Measurements from ENCODE around the gene DOCK9.

Gene DOCK9

GRCh38 chr13:98997738-98998641 lies 20.1 kb upstream of the DOCK9 start:
- DNase-seq (ENCODE audit: low spot score), result no peak

DNA sequence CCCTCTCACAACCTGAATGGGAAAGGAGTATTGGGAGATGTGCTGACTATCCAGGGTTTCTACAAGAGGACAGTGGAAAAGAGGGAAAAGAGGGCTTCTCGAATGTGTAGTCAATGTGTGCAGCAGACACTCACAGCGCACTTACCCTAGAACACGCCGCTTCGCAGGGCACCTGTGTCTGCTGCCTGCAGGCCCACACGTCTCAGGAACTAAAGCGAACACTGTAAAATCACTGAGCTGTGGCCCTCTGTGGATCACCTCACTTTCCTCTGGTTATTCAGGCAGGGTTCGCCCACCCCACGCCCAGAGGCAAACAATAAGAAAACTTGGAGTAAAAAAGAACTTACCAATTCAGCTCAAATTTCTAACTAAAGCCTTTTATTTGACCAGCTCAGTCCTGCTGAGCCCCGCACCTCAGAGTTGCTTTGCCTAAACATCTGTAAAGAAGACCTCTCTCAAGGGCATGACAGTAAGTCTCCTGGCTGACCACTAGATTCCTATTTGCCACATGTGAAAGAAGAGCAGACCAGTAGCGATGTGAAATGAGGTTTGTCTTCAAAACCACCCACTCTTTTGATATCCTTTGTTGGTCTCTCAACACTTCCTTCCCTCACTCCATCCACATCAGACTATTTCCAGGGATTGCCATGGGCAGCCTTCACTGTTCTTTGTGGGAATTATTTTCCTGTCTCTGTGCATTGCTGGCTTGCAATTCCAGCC lies 19.3 kb upstream of the DOCK9 start:
- DNase-seq (ENCODE audit: low spot score), result no peak

DNA sequence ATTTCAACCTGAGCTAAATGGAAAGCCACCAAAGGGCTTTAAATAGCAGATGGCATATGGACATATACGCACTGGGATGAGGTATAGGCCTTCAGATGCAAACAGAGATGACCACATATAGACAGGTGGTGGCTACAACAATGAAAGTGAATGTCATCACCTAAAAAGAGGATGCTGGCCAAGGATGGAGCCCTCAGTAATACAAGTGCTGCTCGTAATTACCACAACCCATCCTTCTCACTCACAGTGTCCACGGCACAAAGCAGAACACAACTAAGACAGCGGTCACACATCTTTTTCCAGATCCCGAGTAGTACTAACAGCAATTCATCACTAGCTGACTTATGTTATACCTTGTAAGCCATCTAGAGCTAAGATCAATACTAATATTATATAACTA lies 18.2 kb upstream of the DOCK9 start:
- no peak for DNase-seq (ENCODE audit: low spot score)

DNA sequence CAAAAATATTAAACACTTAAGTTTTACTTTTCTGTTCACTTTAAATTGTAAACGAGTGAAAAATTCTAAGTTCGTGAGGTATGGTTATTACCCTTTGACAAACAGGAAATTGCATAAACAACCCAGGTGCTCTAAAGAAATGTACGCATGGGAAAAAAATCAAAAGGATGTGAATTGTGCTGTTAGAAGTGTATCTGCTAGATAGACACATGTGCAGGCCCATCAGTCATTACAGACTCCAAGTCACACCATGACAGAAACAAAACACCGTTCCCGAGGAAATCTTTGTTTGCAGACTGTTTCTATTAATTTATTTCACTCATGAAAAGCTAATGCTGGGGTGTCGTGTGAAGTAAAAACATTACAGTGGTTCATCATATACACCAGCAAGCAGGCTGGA lies 17.0 kb upstream of the DOCK9 start:
- DNase-seq (ENCODE audit: low spot score), result no peak

- no peak for DNase-seq (ENCODE audit: low spot score)
Observed at GRCh38 chr13:98994080-98994479, 16.2 kb upstream of the DOCK9 start.

DNA sequence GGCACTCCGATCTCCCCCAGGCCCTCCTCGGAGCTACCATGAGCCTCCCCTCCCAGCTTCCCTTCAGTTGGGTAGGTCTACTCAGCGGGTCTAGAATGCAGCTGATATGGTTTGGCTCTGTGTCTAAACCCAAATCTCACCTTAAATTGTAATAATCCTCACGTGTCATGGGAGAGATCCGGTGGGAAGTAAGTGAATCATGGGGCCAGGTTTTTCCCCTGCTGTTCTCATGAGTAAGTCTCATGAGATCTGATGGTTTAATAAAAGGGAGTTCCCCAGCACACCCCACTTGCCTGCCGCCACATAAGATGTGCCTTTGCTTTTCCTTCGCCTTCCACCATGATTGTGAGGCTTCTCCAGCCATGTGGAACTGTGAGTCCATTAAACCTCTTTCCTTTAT lies 14.5 kb upstream of the DOCK9 start:
- DNase-seq (ENCODE audit: low spot score), result no peak

DNA sequence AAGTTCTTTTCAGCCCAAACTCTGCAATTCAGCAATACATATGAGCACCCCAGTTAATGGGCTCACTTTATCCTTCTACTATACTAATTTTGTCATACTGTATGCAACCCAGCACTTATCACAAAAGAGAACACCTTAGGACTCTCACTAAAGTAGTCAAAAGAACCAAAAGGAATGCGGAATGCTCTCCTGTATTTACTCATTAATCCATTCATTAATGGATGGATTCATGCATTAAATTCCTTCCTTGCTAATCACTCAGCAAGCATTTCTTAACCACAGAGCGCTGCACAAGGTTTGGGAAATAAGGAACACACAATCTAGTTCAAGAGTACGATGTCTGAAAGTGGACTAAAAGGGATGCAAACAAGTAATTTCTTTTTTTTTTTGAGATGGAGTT lies 12.8 kb upstream of the DOCK9 start:
- DNase-seq (ENCODE audit: low spot score), result no peak

DNA sequence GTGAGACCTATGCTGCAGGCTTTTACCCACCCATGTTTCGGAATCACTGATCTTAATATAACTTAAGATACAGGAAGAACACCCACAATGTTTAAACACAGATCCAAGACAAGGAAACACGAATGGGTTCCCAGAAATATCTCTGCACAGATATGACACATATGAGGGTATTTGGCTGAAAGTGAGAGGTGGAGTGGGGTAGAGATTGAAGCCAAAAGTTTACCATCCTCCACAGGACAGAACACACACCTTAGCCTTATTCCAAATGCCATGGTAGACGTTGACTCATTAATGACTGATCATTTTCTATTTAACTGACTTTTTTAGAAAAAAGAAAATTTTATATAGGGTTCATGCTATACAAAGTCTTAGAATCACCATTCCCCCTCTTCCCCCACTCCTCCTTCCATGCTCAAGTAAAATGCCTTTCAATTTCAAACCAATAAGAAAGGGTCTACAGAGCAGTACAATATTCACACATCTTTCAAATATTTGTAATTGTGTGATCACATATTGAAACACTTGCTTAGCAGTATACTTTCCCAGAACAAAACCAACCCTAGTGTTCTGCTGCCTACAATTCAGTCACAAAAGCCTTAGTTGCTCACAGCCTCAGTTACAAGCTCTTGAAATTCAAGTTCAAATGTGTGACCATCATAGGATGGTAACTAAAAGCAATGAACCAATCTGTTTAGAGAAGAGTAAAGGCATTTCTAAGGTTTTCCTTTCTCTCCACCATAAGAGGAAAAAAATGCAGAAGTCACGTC lies 11.8 kb upstream of the DOCK9 start:
- DNase-seq (ENCODE audit: low spot score), result no peak

DNA sequence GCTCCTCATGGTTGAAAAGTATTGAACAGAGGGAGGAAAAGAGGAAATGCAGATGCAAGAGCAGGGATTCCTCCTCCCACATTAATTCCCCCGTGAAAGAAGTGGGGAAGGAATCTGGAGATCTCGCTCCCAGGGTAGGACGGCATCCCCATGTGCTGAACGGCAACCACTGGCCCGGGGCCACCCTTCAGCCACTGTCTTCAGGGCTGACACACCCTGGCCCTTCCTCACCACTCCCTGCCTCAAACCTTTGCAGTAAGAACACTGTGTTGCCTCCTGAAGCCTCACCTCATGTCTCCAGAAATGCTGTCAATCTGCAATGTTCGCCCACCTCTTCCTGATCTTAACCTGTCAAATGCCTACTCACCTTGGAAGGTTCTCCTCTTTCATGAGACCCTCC lies 10.9 kb upstream of the DOCK9 start:
- no peak for DNase-seq (ENCODE audit: low spot score)

DNA sequence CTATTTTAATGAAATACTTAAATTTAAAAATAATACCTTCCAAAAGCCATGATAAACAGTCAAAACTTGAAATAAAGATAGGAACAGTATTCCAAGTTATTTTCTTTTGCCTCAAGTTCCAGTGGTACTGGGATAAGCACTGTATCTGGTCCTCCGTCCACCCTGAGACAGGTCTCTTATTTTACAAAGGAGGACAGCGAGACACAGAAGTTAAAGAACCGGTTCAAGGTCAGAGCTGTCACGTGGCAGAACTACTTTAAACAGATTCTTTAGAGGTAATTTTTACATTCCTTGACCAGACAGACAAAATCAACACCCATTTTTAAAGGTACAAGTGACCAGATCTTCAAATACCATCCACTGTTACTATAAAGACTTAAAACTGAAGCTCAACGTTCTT lies 10.4 kb upstream of the DOCK9 start:
- no peak for DNase-seq (ENCODE audit: low spot score)

DNA sequence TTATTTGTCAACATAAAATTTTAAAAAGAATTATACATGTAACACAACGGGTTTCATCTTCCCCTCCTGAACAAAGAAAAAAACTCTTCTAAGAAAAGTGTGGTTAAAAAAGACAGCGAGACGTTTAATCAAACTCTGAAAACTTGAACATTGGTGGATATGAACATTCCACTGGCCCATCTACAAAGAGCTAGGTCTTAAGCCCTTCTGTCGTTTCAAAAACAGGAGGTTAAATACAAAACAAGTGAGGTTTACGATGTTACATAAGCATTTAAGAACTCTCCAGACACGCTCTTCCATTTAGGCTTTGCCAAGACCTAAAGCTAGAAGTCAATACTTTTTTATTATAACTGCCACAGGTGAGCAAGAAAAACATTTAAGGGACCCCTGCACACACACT lies 9.4 kb upstream of the DOCK9 start:
- no peak for DNase-seq (ENCODE audit: low spot score)

DNA sequence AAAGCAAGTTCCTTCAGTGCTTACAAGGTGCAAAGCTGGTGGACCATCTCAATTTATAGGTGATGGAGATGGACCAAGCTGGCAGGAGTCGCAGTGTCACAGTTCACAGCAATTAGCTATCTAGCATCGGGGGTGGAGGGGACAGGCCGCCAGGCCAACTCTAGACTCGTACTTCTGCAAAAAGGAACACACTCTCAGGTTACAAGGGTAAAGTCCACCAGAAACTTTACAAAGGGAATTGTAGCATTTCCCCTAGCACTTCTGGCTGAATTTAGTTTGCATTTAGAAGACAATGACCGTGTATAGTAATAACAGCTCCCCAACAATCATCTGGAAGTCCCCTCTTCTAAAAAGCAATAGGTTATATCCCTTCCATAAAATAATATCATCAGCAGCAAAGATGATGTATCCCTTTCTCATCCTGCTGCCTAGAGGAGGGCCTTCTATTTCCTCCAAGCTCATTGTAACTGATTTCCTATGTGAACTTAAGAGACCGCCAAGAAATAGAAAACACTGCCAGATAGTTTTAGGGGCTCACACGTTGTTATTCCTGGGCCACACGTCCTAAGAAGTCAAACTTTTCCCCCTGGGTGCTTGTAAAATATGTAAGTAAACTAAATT lies 8.5 kb upstream of the DOCK9 start:
- DNase-seq (ENCODE audit: low spot score), result no peak

DNA sequence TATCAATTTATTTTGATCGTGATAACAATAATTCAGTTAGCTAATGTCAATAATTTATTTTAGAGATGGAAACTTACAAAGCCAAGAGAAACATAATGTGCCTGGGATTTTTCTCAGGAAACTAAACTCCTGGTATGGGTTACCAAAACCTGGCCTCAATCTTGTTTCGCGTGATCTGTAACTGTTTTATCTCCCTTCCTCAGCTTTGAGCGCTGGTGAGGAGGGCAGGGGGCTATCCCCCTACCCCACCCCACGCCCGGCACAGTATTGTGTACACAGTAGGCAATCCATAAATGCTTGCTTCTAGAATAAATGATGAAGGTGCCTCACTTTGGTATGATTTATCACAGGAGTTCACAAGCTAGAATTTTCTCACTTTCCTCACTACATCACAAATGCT lies 7.7 kb upstream of the DOCK9 start:
- no peak for DNase-seq (ENCODE audit: low spot score)

GRCh38 chr13:98984983-98985382 lies 7.1 kb upstream of the DOCK9 start:
- no peak for DNase-seq (ENCODE audit: low spot score)

DNA sequence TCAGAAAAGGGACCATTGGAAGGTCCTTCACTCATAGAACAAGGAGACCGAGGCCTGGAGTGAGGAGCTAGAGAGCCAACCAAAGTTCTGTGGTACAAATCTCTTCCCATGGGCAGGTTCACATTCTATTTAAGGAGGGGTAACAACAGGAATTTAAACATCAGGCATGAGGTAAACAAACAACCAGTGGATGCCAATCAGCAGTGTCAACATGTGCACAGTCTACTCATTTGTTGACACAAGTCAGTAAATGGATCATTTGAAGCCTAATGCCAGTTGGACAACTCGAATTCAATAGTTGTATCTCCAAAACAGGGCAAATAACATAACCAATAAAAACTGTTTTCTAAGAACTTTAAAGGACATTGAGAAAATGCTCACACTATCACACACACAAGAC lies 6.3 kb upstream of the DOCK9 start:
- no peak for DNase-seq (ENCODE audit: low spot score)

- DNase-seq (ENCODE audit: low spot score), result no peak
Observed at GRCh38 chr13:98983182-98983581, 5.3 kb upstream of the DOCK9 start.

DNA sequence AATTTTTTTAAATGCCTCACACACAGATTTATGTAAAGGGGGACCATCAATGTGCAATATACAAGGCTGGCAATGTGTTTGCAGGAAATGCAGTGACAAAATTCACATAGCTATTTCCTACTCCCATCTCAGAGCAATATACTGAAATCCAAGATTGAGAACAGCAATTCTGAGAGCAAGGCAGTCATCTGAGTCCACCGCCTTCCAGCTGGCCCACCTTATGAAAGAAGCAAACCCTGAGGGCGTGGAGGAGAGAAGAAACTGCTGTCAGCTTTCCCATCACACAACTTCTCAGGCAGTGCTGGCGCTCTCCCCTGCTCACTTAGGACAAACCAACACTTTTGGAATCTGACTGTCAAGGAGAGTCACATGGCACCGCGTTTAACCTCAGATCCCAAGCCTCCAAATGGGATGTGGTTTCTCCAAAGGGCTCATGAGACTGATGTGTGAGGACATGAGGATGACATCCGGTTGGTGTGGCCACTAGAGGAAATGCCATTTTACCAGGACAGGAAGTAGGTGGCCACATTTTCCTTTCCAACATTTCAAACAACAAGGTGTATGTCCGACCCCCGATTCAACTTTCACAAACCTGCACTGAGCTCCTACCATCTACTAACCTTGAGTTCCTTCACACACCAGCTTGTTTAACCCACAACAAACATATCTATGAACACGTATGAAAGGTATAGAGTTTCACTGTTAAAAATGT lies 3.7 kb upstream of the DOCK9 start:
- no peak for DNase-seq (ENCODE audit: low spot score)

DNA sequence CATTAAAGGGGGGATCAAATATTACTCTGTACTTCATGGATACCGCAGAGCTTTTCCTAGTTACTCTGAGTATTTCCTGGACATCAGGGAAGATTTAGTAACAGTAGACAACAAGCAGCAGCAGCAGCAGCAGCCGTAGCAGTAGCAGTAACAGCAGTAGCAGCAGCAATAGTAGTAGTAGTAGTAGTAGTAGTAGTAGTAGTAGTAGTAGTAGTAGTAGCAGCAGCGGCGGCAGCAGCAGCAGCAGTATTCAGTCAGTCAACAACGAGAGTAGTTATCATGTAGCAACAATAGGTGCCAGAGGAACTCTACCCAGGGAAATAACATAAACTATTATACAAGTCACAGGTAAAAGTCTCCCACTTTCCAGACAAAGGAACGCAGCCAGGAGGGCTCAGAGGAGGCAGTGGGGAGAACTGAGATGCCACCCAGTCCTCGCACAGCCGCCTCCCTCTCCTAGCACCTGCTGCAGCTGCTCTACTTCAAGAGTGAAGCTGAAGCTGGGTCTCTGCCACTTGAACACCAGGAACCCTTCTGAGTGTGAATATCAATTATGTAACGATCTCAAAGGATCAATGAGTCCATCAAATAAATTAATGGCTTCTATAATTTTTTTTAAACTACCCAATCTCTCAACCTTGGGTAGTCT lies 1.3 kb upstream of the DOCK9 start:
- no peak for DNase-seq (ENCODE audit: low spot score)

DNA sequence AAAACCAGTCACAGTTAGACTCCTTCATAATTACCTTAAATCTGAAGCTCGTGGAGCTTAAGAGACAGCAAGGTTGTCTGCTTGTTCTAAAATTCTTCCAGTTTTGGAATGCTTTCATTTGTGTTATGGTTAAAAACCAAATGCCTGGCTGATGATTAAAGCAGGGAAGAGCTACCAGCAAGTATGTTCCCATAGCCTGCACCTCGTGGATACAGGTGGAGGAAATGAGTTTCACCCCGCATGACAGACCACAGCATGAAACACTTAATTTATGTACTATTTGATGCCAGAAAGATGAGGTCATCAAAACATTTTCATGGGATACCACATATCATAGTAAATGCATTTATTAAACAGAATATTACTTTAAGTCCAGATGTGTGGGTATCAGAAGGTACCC lies 416 bp upstream of the DOCK9 start:
- DNase-seq (ENCODE audit: low spot score), result peak; percentile 50

GRCh38 chr13:98976941-98977340 lies 923 bp downstream of the DOCK9 start:
- DNase-seq (ENCODE audit: low spot score), result no peak

GRCh38 chr13:98976338-98976737 lies 1.5 kb downstream of the DOCK9 start:
- DNase-seq (ENCODE audit: low spot score), result no peak
